Measurements from ENCODE around the gene SLC9C1.

SLC9C1 gene

GRCh38 chr3:112111785-112112402, 182.1 kb downstream of the SLC9C1 start:
- TF ChIP-seq, protein P1, sequence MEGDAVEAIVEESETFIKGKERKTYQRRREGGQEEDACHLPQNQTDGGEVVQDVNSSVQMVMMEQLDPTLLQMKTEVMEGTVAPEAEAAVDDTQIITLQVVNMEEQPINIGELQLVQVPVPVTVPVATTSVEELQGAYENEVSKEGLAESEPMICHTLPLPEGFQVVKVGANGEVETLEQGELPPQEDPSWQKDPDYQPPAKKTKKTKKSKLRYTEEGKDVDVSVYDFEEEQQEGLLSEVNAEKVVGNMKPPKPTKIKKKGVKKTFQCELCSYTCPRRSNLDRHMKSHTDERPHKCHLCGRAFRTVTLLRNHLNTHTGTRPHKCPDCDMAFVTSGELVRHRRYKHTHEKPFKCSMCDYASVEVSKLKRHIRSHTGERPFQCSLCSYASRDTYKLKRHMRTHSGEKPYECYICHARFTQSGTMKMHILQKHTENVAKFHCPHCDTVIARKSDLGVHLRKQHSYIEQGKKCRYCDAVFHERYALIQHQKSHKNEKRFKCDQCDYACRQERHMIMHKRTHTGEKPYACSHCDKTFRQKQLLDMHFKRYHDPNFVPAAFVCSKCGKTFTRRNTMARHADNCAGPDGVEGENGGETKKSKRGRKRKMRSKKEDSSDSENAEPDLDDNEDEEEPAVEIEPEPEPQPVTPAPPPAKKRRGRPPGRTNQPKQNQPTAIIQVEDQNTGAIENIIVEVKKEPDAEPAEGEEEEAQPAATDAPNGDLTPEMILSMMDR (IDR thresholded peaks at IDR 0.05; ENCODE audit: low read depth, low read length, poor library complexity, severe bottlenecking) = peak; percentile 89
- TF ChIP-seq EZH2phosphoT487 (IDR thresholded peaks at IDR 0.05; ENCODE audit: borderline replicate concordance, low read length) = no peak
- Histone ChIP-seq H3K79me2 (ENCODE audit: control insufficient read depth, low read length) (peaks cover 16% of the 10 kb centered on the region), H3K4me2 (ENCODE audit: low read length) (peak overlapping the region; percentile 82), H3K36me3 (ENCODE audit: control insufficient read depth, low read length) (peaks cover 50% of the 10 kb centered on the region), H3K27me3 (ENCODE audit: control insufficient read depth, low read length) (no peaks in the 10 kb centered on the region), H3K9me2 (replicated peaks; ENCODE audit: control insufficient read depth, low read length) (no peaks in the 10 kb centered on the region), H3K9me3 (ENCODE audit: control insufficient read depth, insufficient read depth, low read length) (no peaks in the 10 kb centered on the region), H3K4me3 (ENCODE audit: low read length) (peak overlapping the region; percentile 46), H3K4me1 (ENCODE audit: control insufficient read depth, low read length) (peaks cover 82% of the 10 kb centered on the region), H3F3A (ENCODE audit: control insufficient read depth, insufficient read depth) (peaks cover 35% of the 10 kb centered on the region), H4K20me1 (ENCODE audit: control insufficient read depth, insufficient read depth, low read depth, low read length) (no peaks in the 10 kb centered on the region), H3K27ac (ENCODE audit: low read depth, low read length) (peak overlapping the region; percentile 99)

GRCh38 chr3:112109322-112109721, 184.7 kb downstream of the SLC9C1 start:
- Histone ChIP-seq H3K79me2 (ENCODE audit: control insufficient read depth, low read length) (peaks cover 5% of the 10 kb centered on the region), H3K4me2 (ENCODE audit: low read length) (peak overlapping the region; percentile 59), H3K36me3 (ENCODE audit: control insufficient read depth, low read length) (peaks cover 34% of the 10 kb centered on the region), H3K27me3 (ENCODE audit: control insufficient read depth, low read length) (no peaks in the 10 kb centered on the region), H3F3A (ENCODE audit: control insufficient read depth, insufficient read depth) (peaks cover 15% of the 10 kb centered on the region), H3K4me1 (ENCODE audit: control insufficient read depth, low read length) (peaks cover 56% of the 10 kb centered on the region), H4K20me1 (ENCODE audit: control insufficient read depth, insufficient read depth, low read depth, low read length) (no peaks in the 10 kb centered on the region), H3K9me2 (replicated peaks; ENCODE audit: control insufficient read depth, low read length) (no peaks in the 10 kb centered on the region), H3K9me3 (ENCODE audit: control insufficient read depth, insufficient read depth, low read length) (no peaks in the 10 kb centered on the region), H3K27ac (ENCODE audit: low read depth, low read length) (peak overlapping the region; percentile 71), H3K4me3 (ENCODE audit: low read length) (peak overlapping the region; percentile 31)
- TF ChIP-seq, protein P1 (IDR thresholded peaks at IDR 0.05; ENCODE audit: low read depth, low read length, poor library complexity, severe bottlenecking) = no peak
- no peak for TF ChIP-seq EZH2phosphoT487 (IDR thresholded peaks at IDR 0.05; ENCODE audit: borderline replicate concordance, low read length)

DNA sequence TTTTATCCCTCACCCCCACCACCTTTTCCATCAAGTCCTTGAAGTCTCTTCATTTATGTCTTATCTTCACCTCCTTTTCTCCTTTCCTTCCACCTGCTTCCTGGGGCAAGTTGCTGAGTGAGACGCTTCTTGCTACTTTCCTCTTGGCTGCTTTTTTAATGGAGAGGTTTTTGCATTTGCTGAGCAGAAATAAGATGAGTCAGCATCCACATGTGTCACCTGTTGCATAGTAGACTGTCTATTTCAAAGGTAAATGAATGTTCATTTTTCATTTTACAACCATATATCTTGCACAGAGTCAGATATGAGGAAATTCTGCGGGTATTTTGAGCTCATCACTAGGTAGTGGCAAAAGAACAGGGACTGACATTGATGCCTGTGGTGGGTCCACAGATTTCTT, 189.2 kb downstream of the SLC9C1 start:
- Histone ChIP-seq H3F3A (ENCODE audit: control insufficient read depth, insufficient read depth) (no peaks in the 10 kb centered on the region), H3K4me2 (ENCODE audit: low read length) (no peak overlapping the region), H3K4me1 (ENCODE audit: control insufficient read depth, low read length) (peaks cover 21% of the 10 kb centered on the region), H3K9me2 (replicated peaks; ENCODE audit: control insufficient read depth, low read length) (no peaks in the 10 kb centered on the region), H4K20me1 (ENCODE audit: control insufficient read depth, insufficient read depth, low read depth, low read length) (no peaks in the 10 kb centered on the region), H3K9me3 (ENCODE audit: control insufficient read depth, insufficient read depth, low read length) (no peaks in the 10 kb centered on the region), H3K4me3 (ENCODE audit: low read length) (no peak overlapping the region), H3K79me2 (ENCODE audit: control insufficient read depth, low read length) (no peaks in the 10 kb centered on the region), H3K36me3 (ENCODE audit: control insufficient read depth, low read length) (peaks cover 14% of the 10 kb centered on the region), H3K27ac (ENCODE audit: low read depth, low read length) (no peak overlapping the region), H3K27me3 (ENCODE audit: control insufficient read depth, low read length) (no peaks in the 10 kb centered on the region)
- no peak for TF ChIP-seq EZH2phosphoT487 (IDR thresholded peaks at IDR 0.05; ENCODE audit: borderline replicate concordance, low read length)
- TF ChIP-seq, protein P1 (IDR thresholded peaks at IDR 0.05; ENCODE audit: low read depth, low read length, poor library complexity, severe bottlenecking) = no peak

Measured in DOHH2 (cell line).